ENCODE measurements around the gene PPIE. TPM values are rescaled to one million over a fixed set of nuclear protein-coding genes. Genes with fewer than 3 reads are reported as not detected.

PPIE gene
- total and polyA plus RNA-seq, 2 of the 13 experiments (the other 11 are each of a cell fraction or from before 2014, with no cell fraction given) = 15.3 to 26.3 TPM

DNA sequence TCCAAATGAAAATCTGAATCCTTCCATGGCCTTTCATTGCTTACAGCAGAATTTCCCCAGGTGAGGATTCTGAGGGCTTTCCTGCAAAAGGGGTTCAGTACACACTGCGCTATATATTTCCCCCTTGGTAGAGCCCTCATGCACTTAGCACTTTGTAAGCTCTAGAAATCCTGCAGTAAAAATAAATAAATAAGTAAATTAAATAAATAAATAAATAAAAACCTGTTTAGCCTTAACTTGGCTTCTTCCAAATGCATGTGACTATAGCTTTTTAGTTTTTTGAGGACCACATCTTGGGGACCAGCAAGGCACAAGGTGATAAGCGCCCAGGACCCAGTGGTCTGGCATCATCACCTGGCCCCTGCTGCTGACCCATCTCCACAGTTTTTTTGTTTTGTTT, 53.2 kb downstream of the PPIE start:
- WGBS (ENCODE audit: low lambda C conversion rate) = 77% methylated on average over 2 of the region's 2 CpGs
- DNase-seq (ENCODE audit: low spot score) = no peak
- Histone ChIP-seq H3K4me2 (ENCODE audit: low read depth, low read length) (no peak overlapping the region), H4K20me1 (ENCODE audit: insufficient read depth, low read length) (no peaks in the 10 kb centered on the region), H3K9me3 (ENCODE audit: low read length) (no peaks in the 10 kb centered on the region), H3K36me3 (replicated peaks in 1 of 2; ENCODE audit: control insufficient read depth in 1 of 2, insufficient read depth in 2 of 2, low read length in 2 of 2) (no peaks in the 10 kb centered on the region), H3K4me3 (replicated peaks in 1 of 3; ENCODE audit: insufficient read depth in 1 of 3, low read depth in 2 of 3, low read length in 3 of 3) (no peak overlapping the region), H3K27me3 (ENCODE audit: control insufficient read depth in 1 of 2, insufficient read depth in 2 of 2, low read length in 2 of 2) (peaks cover 0 to 8% of the 10 kb centered on the region in 2 experiments; a peak in 1 of 5 replicates), H3K27ac (ENCODE audit: extremely low read length, insufficient read depth, low read length) (no peak overlapping the region), H2AFZ (ENCODE audit: low read length) (no peak overlapping the region), H3K79me2 (ENCODE audit: insufficient read depth, low read length) (no peaks in the 10 kb centered on the region), H3K4me1 (ENCODE audit: insufficient read depth, low read length) (peaks cover 7% of the 10 kb centered on the region), H3K9ac (ENCODE audit: insufficient read depth, low read depth, low read length) (no peak overlapping the region)
- in situ Hi-C loops (cut with HindIII; ENCODE audit: extremely low pct_ligation_motif_present, low pct_unique_long_range_greater_than_20kb) (no loop called here), intact Hi-C loops (cut with micrococcal nuclease; ENCODE audit: unreplicated experiment) (no loop called here)
- POLR2A ChIA-PET = no interaction called here
- ATAC-seq = no peak
- no peak for FAIRE-seq
- no TSS peak for BruUV-seq (replicated peaks)
- CTCF ChIA-PET (ENCODE audit: low intra/inter-chr PET ratio, low total read pairs) = no interaction called here
- TF ChIP-seq, protein P1, sequence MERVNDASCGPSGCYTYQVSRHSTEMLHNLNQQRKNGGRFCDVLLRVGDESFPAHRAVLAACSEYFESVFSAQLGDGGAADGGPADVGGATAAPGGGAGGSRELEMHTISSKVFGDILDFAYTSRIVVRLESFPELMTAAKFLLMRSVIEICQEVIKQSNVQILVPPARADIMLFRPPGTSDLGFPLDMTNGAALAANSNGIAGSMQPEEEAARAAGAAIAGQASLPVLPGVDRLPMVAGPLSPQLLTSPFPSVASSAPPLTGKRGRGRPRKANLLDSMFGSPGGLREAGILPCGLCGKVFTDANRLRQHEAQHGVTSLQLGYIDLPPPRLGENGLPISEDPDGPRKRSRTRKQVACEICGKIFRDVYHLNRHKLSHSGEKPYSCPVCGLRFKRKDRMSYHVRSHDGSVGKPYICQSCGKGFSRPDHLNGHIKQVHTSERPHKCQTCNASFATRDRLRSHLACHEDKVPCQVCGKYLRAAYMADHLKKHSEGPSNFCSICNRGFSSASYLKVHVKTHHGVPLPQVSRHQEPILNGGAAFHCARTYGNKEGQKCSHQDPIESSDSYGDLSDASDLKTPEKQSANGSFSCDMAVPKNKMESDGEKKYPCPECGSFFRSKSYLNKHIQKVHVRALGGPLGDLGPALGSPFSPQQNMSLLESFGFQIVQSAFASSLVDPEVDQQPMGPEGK (CRISPR knock-in tag; IDR thresholded peaks at IDR 0.05) = no peak
- TF ChIP-seq ZNF263 (CRISPR knock-in tag; IDR thresholded peaks at IDR 0.05) (no peak), CCDC6 (CRISPR knock-in tag; IDR thresholded peaks at IDR 0.05) (no peak), MIER3 (CRISPR knock-in tag; IDR thresholded peaks at IDR 0.05; ENCODE audit: borderline replicate concordance) (no peak), ZNF17 (CRISPR knock-in tag; IDR thresholded peaks at IDR 0.05) (no peak), JUNB (CRISPR knock-in tag; IDR thresholded peaks at IDR 0.05; ENCODE audit: borderline replicate concordance) (no peak), KDM3A (CRISPR knock-in tag; IDR thresholded peaks at IDR 0.05; ENCODE audit: low read depth) (no peak), SOX6 (IDR thresholded peaks at IDR 0.05) (no peak), SOX6 (CRISPR knock-in tag; IDR thresholded peaks at IDR 0.05) (no peak), DPF2 (CRISPR knock-in tag; IDR thresholded peaks at IDR 0.05; ENCODE audit: borderline replicate concordance, low read depth) (no peak), KDM5A (IDR thresholded peaks at IDR 0.05; ENCODE audit: borderline replicate concordance, low read length) (no peak), SIN3A (IDR thresholded peaks at IDR 0.05; ENCODE audit: borderline replicate concordance, low read depth, low read length) (no peak)
- TF ChIP-seq, protein P2, sequence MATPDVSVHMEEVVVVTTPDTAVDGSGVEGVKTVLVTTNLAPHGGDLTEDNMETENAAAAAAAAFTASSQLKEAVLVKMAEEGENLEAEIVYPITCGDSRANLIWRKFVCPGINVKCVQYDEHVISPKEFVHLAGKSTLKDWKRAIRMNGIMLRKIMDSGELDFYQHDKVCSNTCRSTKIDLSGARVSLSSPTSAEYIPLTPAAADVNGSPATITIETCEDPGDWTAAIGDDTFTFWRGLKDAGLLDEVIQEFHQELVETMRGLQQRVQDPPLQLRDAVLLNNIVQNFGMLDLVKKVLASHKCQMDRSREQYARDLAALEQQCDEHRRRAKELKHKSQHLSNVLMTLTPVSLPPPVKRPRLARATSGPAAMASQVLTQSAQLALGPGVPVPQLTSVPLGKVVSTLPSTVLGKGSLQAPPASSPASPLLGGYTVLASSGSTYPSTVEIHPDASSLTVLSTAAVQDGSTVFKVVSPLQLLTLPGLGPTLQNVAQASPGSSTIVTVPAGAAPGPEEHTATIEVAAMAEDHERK (CRISPR knock-in tag; IDR thresholded peaks at IDR 0.05; ENCODE audit: low read depth) = no peak
- TF ChIP-seq, protein P3, sequence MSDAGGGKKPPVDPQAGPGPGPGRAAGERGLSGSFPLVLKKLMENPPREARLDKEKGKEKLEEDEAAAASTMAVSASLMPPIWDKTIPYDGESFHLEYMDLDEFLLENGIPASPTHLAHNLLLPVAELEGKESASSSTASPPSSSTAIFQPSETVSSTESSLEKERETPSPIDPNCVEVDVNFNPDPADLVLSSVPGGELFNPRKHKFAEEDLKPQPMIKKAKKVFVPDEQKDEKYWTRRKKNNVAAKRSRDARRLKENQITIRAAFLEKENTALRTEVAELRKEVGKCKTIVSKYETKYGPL (CRISPR knock-in tag; IDR thresholded peaks at IDR 0.05) = no peak
- TF ChIP-seq, protein P4, sequence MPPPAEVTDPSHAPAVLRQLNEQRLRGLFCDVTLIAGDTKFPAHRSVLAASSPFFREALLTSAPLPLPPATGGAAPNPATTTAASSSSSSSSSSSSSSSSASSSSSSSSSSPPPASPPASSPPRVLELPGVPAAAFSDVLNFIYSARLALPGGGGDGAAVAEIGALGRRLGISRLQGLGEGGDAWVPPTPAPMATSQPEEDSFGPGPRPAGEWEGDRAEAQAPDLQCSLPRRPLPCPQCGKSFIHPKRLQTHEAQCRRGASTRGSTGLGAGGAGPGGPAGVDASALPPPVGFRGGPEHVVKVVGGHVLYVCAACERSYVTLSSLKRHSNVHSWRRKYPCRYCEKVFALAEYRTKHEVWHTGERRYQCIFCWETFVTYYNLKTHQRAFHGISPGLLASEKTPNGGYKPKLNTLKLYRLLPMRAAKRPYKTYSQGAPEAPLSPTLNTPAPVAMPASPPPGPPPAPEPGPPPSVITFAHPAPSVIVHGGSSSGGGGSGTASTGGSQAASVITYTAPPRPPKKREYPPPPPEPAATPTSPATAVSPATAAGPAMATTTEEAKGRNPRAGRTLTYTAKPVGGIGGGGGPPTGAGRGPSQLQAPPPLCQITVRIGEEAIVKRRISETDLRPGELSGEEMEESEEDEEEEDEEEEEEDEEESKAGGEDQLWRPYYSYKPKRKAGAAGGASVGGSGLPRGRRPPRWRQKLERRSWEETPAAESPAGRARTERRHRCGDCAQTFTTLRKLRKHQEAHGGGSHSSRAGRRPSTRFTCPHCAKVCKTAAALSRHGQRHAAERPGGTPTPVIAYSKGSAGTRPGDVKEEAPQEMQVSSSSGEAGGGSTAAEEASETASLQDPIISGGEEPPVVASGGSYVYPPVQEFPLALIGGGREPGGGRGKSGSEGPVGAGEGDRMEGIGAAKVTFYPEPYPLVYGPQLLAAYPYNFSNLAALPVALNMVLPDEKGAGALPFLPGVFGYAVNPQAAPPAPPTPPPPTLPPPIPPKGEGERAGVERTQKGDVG (CRISPR knock-in tag; IDR thresholded peaks at IDR 0.05; ENCODE audit: borderline replicate concordance) = no peak
- TF ChIP-seq, protein P5, sequence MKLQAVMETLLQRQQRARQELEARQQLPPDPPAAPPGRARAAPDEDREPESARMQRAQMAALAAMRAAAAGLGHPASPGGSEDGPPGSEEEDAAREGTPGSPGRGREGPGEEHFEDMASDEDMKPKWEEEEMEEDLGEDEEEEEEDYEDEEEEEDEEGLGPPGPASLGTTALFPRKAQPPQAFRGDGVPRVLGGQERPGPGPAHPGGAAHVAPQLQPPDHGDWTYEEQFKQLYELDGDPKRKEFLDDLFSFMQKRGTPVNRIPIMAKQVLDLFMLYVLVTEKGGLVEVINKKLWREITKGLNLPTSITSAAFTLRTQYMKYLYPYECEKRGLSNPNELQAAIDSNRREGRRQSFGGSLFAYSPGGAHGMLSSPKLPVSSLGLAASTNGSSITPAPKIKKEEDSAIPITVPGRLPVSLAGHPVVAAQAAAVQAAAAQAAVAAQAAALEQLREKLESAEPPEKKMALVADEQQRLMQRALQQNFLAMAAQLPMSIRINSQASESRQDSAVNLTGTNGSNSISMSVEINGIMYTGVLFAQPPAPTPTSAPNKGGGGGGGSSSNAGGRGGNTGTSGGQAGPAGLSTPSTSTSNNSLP (IDR thresholded peaks at IDR 0.05; ENCODE audit: low read depth, low read length) = no peak
